Prostate gland (tissue), 2 donors: ENCODE measurements around the gene ROBO1.

Experiments
- POLR2AphosphoS5 ChIP-seq: sonication (generic); formaldehyde crosslinking; IDR thresholded peaks from one replicate; pipeline ENCODE4 v1.6.1; 2017; ENCODE audit warnings: antibody characterized with exemption
- TF ChIP-seq, protein P1 (sequence below), 4 experiments: fragments of 200-600 bp in 2 of 4; fragments of 450-650 bp in 2 of 4; sonication (generic) in 2 of 4; IDR thresholded peaks; 1 replicate in 3 of 4; 2 replicates in 1 of 4; pipeline ENCODE4 v1.5.1; 2016 to 2019; ENCODE audit warnings: antibody characterized with exemption in 4 of 4, mild to moderate bottlenecking in 2 of 4, moderate library complexity in 2 of 4

DNA sequence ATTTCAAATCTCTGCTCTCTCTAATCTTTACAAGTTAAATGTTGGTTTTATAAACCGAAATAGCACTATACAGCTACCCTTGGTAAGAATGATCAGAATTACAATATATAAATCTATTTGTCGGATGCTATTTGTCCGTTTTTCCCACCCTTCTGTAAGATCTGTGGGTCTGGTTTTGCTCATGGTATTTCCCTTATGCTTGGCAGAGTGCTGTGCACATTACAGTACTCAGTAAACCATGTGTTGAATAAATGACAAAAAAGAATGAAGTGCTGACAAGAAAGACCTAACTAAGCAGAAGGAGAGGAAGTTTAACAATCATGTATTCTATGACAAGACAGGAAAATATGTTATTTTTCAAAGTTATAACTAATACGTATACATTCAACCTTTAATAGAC is 827.2 kb downstream of the ROBO1 start:
- TF ChIP-seq POLR2AphosphoS5, result no peak
- TF ChIP-seq, protein P1, sequence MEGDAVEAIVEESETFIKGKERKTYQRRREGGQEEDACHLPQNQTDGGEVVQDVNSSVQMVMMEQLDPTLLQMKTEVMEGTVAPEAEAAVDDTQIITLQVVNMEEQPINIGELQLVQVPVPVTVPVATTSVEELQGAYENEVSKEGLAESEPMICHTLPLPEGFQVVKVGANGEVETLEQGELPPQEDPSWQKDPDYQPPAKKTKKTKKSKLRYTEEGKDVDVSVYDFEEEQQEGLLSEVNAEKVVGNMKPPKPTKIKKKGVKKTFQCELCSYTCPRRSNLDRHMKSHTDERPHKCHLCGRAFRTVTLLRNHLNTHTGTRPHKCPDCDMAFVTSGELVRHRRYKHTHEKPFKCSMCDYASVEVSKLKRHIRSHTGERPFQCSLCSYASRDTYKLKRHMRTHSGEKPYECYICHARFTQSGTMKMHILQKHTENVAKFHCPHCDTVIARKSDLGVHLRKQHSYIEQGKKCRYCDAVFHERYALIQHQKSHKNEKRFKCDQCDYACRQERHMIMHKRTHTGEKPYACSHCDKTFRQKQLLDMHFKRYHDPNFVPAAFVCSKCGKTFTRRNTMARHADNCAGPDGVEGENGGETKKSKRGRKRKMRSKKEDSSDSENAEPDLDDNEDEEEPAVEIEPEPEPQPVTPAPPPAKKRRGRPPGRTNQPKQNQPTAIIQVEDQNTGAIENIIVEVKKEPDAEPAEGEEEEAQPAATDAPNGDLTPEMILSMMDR (IDR thresholded peaks at IDR 0.05), result no peak
